HL-60 (cell line): ENCODE results near the gene POLE2.

Source experiments
- DNase-seq, 2 experiments: peaks; one replicate each; pipeline ENCODE4 v3.0.0-alpha.2; 2010 to 2020; ENCODE audit warnings: low read depth in 1 of 2, low spot score in 1 of 2
- H3K27ac ChIP-seq: fragments of 250-450 bp; sonication (Bioruptor Pico); replicated peaks from 2 replicates; pipeline ENCODE4 v1.5.1; 2020; ENCODE audit warnings: mild to moderate bottlenecking, moderate library complexity
- H3K27me3 ChIP-seq: fragments of 250-450 bp; sonication (Bioruptor Pico); 2 replicates; pipeline ENCODE4 v1.5.1; 2021; ENCODE audit warnings: mild to moderate bottlenecking, moderate library complexity; ENCODE audit not compliant: insufficient read depth, poor library complexity, severe bottlenecking
- H3K4me3 ChIP-seq: replicated peaks from 2 replicates; pipeline ENCODE4 v1.5.1; 2011; ENCODE audit warnings: mild to moderate bottlenecking, control low read depth, low read length; ENCODE audit not compliant: insufficient read depth
- GABPA ChIP-seq: IDR thresholded peaks from 2 replicates; pipeline ENCODE4 v1.6.1; 2012; ENCODE audit warnings: low read depth
- POLR2AphosphoS5 ChIP-seq: IDR thresholded peaks from 2 replicates; pipeline ENCODE4 v1.6.1; 2012; ENCODE audit warnings: low read depth
- SPI1 ChIP-seq: IDR thresholded peaks from 2 replicates; pipeline ENCODE4 v1.6.1; 2012; ENCODE audit warnings: low read depth, mild to moderate bottlenecking, borderline replicate concordance
- TF ChIP-seq, protein P1 (sequence below): IDR thresholded peaks from 2 replicates; pipeline ENCODE4 v1.6.1; 2012; ENCODE audit warnings: low read depth; ENCODE audit not compliant: insufficient replicate concordance
- TF ChIP-seq, protein P2 (sequence below): IDR thresholded peaks from one replicate; pipeline ENCODE4 v1.5.1; 2011; ENCODE audit warnings: low read length, control low read depth, inconsistent platforms; ENCODE audit not compliant: insufficient read depth

The POLE2 gene

DNA sequence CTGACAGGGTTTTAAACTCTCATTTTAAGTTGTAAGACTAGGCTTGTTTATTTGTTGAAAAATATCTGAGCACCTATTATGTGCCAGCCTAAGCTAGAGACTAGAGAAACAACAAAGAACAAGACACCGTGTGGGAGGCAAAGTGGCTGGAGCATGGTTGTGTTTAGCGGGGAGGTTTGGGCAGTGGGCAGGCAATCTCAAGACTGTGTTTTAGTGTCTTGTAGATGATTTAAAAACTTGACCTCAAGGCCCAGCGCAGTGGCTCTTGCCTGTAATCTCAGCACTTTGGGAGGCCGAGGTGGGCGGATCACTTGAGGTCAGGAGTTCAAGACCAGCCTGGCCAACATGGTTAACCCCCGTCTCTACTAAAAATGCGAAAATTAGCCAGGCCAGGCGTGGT, 75.3 kb downstream of the POLE2 start:
- no peaks in the 10 kb centered on the region for H3K27me3 ChIP-seq
- H3K4me3 ChIP-seq: no peak overlapping the region
- DNase-seq: no peak
- TF ChIP-seq, protein P1, sequence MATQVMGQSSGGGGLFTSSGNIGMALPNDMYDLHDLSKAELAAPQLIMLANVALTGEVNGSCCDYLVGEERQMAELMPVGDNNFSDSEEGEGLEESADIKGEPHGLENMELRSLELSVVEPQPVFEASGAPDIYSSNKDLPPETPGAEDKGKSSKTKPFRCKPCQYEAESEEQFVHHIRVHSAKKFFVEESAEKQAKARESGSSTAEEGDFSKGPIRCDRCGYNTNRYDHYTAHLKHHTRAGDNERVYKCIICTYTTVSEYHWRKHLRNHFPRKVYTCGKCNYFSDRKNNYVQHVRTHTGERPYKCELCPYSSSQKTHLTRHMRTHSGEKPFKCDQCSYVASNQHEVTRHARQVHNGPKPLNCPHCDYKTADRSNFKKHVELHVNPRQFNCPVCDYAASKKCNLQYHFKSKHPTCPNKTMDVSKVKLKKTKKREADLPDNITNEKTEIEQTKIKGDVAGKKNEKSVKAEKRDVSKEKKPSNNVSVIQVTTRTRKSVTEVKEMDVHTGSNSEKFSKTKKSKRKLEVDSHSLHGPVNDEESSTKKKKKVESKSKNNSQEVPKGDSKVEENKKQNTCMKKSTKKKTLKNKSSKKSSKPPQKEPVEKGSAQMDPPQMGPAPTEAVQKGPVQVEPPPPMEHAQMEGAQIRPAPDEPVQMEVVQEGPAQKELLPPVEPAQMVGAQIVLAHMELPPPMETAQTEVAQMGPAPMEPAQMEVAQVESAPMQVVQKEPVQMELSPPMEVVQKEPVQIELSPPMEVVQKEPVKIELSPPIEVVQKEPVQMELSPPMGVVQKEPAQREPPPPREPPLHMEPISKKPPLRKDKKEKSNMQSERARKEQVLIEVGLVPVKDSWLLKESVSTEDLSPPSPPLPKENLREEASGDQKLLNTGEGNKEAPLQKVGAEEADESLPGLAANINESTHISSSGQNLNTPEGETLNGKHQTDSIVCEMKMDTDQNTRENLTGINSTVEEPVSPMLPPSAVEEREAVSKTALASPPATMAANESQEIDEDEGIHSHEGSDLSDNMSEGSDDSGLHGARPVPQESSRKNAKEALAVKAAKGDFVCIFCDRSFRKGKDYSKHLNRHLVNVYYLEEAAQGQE: no peak
- TF ChIP-seq POLR2AphosphoS5 (no peak), GABPA (no peak), SPI1 (no peak)
- TF ChIP-seq, protein P2, sequence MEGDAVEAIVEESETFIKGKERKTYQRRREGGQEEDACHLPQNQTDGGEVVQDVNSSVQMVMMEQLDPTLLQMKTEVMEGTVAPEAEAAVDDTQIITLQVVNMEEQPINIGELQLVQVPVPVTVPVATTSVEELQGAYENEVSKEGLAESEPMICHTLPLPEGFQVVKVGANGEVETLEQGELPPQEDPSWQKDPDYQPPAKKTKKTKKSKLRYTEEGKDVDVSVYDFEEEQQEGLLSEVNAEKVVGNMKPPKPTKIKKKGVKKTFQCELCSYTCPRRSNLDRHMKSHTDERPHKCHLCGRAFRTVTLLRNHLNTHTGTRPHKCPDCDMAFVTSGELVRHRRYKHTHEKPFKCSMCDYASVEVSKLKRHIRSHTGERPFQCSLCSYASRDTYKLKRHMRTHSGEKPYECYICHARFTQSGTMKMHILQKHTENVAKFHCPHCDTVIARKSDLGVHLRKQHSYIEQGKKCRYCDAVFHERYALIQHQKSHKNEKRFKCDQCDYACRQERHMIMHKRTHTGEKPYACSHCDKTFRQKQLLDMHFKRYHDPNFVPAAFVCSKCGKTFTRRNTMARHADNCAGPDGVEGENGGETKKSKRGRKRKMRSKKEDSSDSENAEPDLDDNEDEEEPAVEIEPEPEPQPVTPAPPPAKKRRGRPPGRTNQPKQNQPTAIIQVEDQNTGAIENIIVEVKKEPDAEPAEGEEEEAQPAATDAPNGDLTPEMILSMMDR: no peak
- no peak overlapping the region for H3K27ac ChIP-seq

DNA sequence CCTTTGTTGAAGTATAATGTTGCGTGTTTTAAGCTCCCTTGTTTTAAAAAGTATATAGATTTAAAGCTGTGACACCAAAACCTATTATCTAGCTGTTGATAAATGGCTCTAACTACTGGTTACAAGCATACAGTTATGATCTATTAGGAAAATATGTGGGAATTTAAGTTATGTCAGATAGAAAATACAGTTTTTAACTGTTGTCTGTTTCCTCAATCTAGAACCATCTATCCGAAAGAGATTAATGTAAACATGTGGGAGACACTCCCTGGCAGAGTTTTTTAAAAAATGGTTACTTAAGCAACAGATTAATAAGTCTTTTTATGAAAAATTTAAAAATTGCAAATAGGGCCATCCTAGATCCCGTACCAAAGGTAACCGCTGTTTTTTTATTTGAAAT, 75.8 kb downstream of the POLE2 start:
- Histone ChIP-seq H3K27ac (no peak overlapping the region), H3K27me3 (no peaks in the 10 kb centered on the region), H3K4me3 (no peak overlapping the region)
- TF ChIP-seq POLR2AphosphoS5 (no peak), GABPA (no peak), SPI1 (no peak)
- TF ChIP-seq, protein P2: no peak
- TF ChIP-seq, protein P1: no peak
- DNase-seq: no peak

DNA sequence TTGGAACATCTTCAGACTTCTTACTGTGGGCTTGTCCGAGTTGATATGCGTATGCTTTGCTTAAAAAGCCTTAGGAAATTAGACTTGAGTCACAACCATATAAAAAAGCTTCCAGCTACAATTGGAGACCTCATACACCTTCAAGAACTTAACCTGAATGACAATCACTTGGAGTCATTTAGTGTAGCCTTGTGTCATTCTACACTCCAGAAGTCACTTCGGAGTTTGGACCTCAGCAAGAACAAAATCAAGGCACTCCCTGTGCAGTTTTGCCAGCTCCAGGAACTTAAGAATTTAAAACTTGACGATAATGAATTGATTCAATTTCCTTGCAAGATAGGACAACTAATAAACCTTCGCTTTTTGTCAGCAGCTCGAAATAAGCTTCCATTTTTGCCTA, 80.4 kb downstream of the POLE2 start:
- Histone ChIP-seq H3K27ac (no peak overlapping the region), H3K27me3 (no peaks in the 10 kb centered on the region), H3K4me3 (no peak overlapping the region)
- DNase-seq: no peak
- TF ChIP-seq, protein P2: no peak
- TF ChIP-seq SPI1 (no peak), GABPA (no peak), POLR2AphosphoS5 (no peak)
- TF ChIP-seq, protein P1: no peak
